Activated T-helper 17 cell treated with anti-CD3 and anti-CD28 coated beads, Interleukin-2, amount 50 U/mL, for 72 hours (primary cell): ENCODE data around the gene EPB41L2. TPM values are rescaled to one million over a fixed set of nuclear protein-coding genes. Genes with fewer than 3 reads are reported as not detected.
"Not testable (repeated sequence)": the region's sequence is repeated elsewhere in the genome, so short reads cannot be mapped to it uniquely, and the experiment has no call there.

Experiments used
- ATAC-seq: fragments of 150-1000 bp; cut with Tn5 transposase; replicated peaks from 2 replicates; pipeline ENCODE4 v1.10.0; 2021; ENCODE audit warnings: mild to moderate bottlenecking, moderate library complexity
- H3K27ac Mint-ChIP-seq: one replicate; pipeline ENCODE4 v1.8.0; 2022; ENCODE audit warnings: mixed read lengths
- H3K27me3 Mint-ChIP-seq: one replicate; pipeline ENCODE4 v1.8.0; 2022; ENCODE audit warnings: mixed read lengths
- H3K36me3 Mint-ChIP-seq: one replicate; pipeline ENCODE4 v1.8.0; 2022; ENCODE audit warnings: low read depth, mild to moderate bottlenecking, mixed read lengths
- H3K4me1 Mint-ChIP-seq: one replicate; pipeline ENCODE4 v1.8.0; 2022; ENCODE audit warnings: mixed read lengths
- H3K4me3 Mint-ChIP-seq: one replicate; pipeline ENCODE4 v1.8.0; 2022; ENCODE audit warnings: mild to moderate bottlenecking, mixed read lengths
- H3K9me3 Mint-ChIP-seq: one replicate; pipeline ENCODE4 v1.8.0; 2022; ENCODE audit warnings: mixed read lengths
- total RNA-seq, 2 donors: library from RNA; stranded (reverse); gene quantifications; one replicate each; pipeline ENCODE4 v1.2.3, GENCODE V29; 2022

Gene EPB41L2
- total RNA-seq, 2 donors from 2014 or later, result 31.0 to 49.3 TPM

- Mint-ChIP-seq H3K4me1 (no peaks in the 10 kb centered on the region), H3K27ac (no peak overlapping the region), H3K36me3 (no peaks in the 10 kb centered on the region), H3K27me3 (peaks cover 3% of the 10 kb centered on the region), H3K9me3 (peaks cover 5% of the 10 kb centered on the region), H3K4me3 (no peak overlapping the region)
- ATAC-seq, result no peak
Observed at GRCh38 chr6:130814506-130814905, 248.5 kb downstream of the EPB41L2 start.

- Mint-ChIP-seq H3K9me3 (no peaks in the 10 kb centered on the region), H3K27ac (no peak overlapping the region), H3K4me3 (no peak overlapping the region), H3K36me3 (no peaks in the 10 kb centered on the region), H3K4me1 (no peaks in the 10 kb centered on the region), H3K27me3 (peaks cover 7% of the 10 kb centered on the region)
- ATAC-seq, result no peak
Observed at GRCh38 chr6:130811932-130812331, 251.1 kb downstream of the EPB41L2 start.

GRCh38 chr6:130810307-130811030 lies 252.6 kb downstream of the EPB41L2 start:
- Mint-ChIP-seq H3K27me3 (peaks cover 10% of the 10 kb centered on the region), H3K4me3 (no peak overlapping the region), H3K4me1 (no peaks in the 10 kb centered on the region), H3K9me3 (no peaks in the 10 kb centered on the region), H3K27ac (no peak overlapping the region), H3K36me3 (no peaks in the 10 kb centered on the region)
- ATAC-seq, result no peak

GRCh38 chr6:130801368-130801767 lies 261.7 kb downstream of the EPB41L2 start:
- not testable (repeated sequence) for H3K9me3 Mint-ChIP-seq, H3K27me3 Mint-ChIP-seq, H3K4me3 Mint-ChIP-seq, H3K4me1 Mint-ChIP-seq, H3K36me3 Mint-ChIP-seq, H3K27ac Mint-ChIP-seq, ATAC-seq

- Mint-ChIP-seq H3K4me3 (no peak overlapping the region), H3K9me3 (peaks cover 4% of the 10 kb centered on the region), H3K27ac (no peak overlapping the region), H3K36me3 (no peaks in the 10 kb centered on the region), H3K27me3 (no peaks in the 10 kb centered on the region), H3K4me1 (no peaks in the 10 kb centered on the region)
- ATAC-seq, result no peak
Observed at GRCh38 chr6:130797061-130797460, 266.0 kb downstream of the EPB41L2 start.

GRCh38 chr6:130796313-130796905 lies 266.6 kb downstream of the EPB41L2 start:
- ATAC-seq, result no peak
- peaks cover 4% of the 10 kb centered on the region for H3K9me3 Mint-ChIP-seq
- H3K27me3 Mint-ChIP-seq, result no peaks in the 10 kb centered on the region
- no peaks in the 10 kb centered on the region for H3K36me3 Mint-ChIP-seq
- H3K4me1 Mint-ChIP-seq, result no peaks in the 10 kb centered on the region
- H3K4me3 Mint-ChIP-seq, result no peak overlapping the region
- no peak overlapping the region for H3K27ac Mint-ChIP-seq

- no peak overlapping the region for H3K27ac Mint-ChIP-seq
- ATAC-seq, result no peak
- H3K4me1 Mint-ChIP-seq, result no peaks in the 10 kb centered on the region
- H3K9me3 Mint-ChIP-seq, result peaks cover under 1% of the 10 kb centered on the region
- H3K36me3 Mint-ChIP-seq, result no peaks in the 10 kb centered on the region
- H3K27me3 Mint-ChIP-seq, result no peaks in the 10 kb centered on the region
- H3K4me3 Mint-ChIP-seq, result no peak overlapping the region
Observed at GRCh38 chr6:130794738-130795137, 268.3 kb downstream of the EPB41L2 start.

GRCh38 chr6:130794010-130794697 lies 268.9 kb downstream of the EPB41L2 start:
- Mint-ChIP-seq H3K36me3 (no peaks in the 10 kb centered on the region), H3K9me3 (no peaks in the 10 kb centered on the region), H3K27me3 (no peaks in the 10 kb centered on the region), H3K27ac (no peak overlapping the region), H3K4me1 (no peaks in the 10 kb centered on the region), H3K4me3 (no peak overlapping the region)
- peak; percentile 52 for ATAC-seq

Other genes starting within 250 kb of the EPB41L2 start
- not detected for gene SMLR1, start 235.8 kb downstream of the EPB41L2 start, total RNA-seq
- gene AKAP7, start 72.2 kb upstream of the EPB41L2 start, total RNA-seq, result 1 to 10 TPM; 2.5 to 2.9 TPM